Stimulated activated CD8-positive, alpha-beta memory T cell treated with anti-CD3 and anti-CD28 coated beads, Interleukin-12 subunit alpha, Interleukin-12 subunit beta, amount 100 ng/mL, for 1 hour (primary cell): ENCODE measurements around the gene LIME1.

Experiments used
- DNase-seq: peaks from one replicate; pipeline ENCODE4 v3.0.0-alpha.2; 2020; ENCODE audit warnings: low read depth

Gene LIME1

GRCh38 chr20:63739130-63740069 is 2.9 kb downstream of the LIME1 start, which contains the start of gene SLC2A4RG:
Gene SLC2A4RG (plus strand): TSS chr20:63739776. CDS start chr20:63739913, 137 bp downstream.
- no peak for DNase-seq

GRCh38 chr20:63740070-63740626 is 3.7 kb downstream of the LIME1 start:
- no peak for DNase-seq

GRCh38 chr20:63740627-63741353 is 4.3 kb downstream of the LIME1 start:
- DNase-seq = no peak

GRCh38 chr20:63741354-63741675 is 4.9 kb downstream of the LIME1 start:
- no peak for DNase-seq

GRCh38 chr20:63741676-63742380 is 5.4 kb downstream of the LIME1 start:
- no peak for DNase-seq

GRCh38 chr20:63742381-63743024 is 6.0 kb downstream of the LIME1 start:
- DNase-seq = no peak

- no peak for DNase-seq
These were observed 6.9 kb downstream of the LIME1 start for GRCh38 chr20:63743210-63743970.

GRCh38 chr20:63744158-63744557 is 7.7 kb downstream of the LIME1 start:
- no peak for DNase-seq

- DNase-seq = no peak
These were observed 8.3 kb downstream of the LIME1 start for GRCh38 chr20:63744574-63745423.

- no peak for DNase-seq
These were observed 9.0 kb downstream of the LIME1 start for GRCh38 chr20:63745424-63745805.

- no peak for DNase-seq
These were observed 9.7 kb downstream of the LIME1 start for GRCh38 chr20:63745961-63746731.

GRCh38 chr20:63746751-63747315 is 10.4 kb downstream of the LIME1 start:
- no peak for DNase-seq

- no peak for DNase-seq
These were observed 11.2 kb downstream of the LIME1 start for GRCh38 chr20:63747622-63748069.

GRCh38 chr20:63748070-63748933 is 11.8 kb downstream of the LIME1 start:
- DNase-seq = no peak

- no peak for DNase-seq
These were observed 12.4 kb downstream of the LIME1 start for GRCh38 chr20:63748934-63749270.

- no peak for DNase-seq
These were observed 13.4 kb downstream of the LIME1 start for GRCh38 chr20:63749597-63750508.
